ENCODE data around the gene HMCN1. TPM values are rescaled to one million over a fixed set of nuclear protein-coding genes. Genes with fewer than 3 reads are reported as not detected.

The HMCN1 gene
- total RNA-seq, 1 experiment from 2014 or later, result 0.12 TPM

DNA sequence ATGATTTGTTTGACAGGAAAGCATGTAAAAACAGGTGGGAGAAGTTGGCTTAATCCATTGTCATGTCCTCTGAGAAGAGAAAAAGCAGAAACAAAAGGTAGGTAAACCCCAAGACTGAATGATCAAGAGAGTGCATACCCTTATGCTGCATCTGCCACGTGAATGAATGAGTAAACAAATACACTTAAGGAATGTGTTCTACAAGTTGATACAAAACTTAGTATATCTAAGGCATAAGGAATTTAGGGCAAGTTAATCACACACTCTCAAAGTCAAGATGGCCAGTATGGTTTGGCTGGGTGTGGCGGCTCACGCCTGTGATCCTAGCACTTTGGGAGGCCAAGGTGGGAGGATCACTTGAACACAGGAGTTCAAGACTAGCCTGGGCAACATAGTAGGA lies 34.2 kb downstream of the HMCN1 start:
- ChIA-PET CTCF (no interaction called here), POLR2A (no interaction called here)
- no peak for DNase-seq (ENCODE audit: unreplicated experiment)
- Mint-ChIP-seq H3K27ac (ENCODE audit: low read depth, unreplicated experiment) (no peak overlapping the region), H3K4me3 (ENCODE audit: unreplicated experiment) (no peak overlapping the region), H3K27me3 (ENCODE audit: insufficient read depth, unreplicated experiment) (no peaks in the 10 kb centered on the region), H3K4me1 (ENCODE audit: insufficient read depth, unreplicated experiment) (no peaks in the 10 kb centered on the region), H3K9me3 (ENCODE audit: unreplicated experiment) (no peaks in the 10 kb centered on the region), H3K36me3 (ENCODE audit: insufficient read depth, unreplicated experiment) (no peaks in the 10 kb centered on the region)
- no peak for TF ChIP-seq CTCF (IDR thresholded peaks at IDR 0.05; ENCODE audit: unreplicated experiment)
- intact Hi-C loops (cut with micrococcal nuclease), result no loop called here
- no TSS peak for BruUV-seq (replicated peaks)

DNA sequence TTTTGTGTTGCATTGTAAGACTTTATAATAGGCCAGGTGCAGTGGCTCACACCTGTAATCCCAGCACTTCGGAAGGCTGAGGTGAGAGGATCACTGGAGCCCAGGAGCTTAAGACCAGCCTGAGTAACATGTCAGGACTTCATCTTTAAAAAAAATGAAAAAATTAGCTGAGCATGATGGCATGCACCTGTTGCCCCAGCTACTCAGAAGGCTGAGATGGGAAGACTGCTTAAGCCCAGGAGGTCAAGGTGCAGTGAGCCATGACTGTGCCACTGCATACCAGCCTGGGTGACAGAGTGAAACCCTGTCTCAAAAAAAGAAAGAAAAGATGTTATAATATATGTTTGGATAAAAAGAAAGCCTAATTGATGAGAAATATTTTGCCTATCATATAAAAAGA lies 34.9 kb downstream of the HMCN1 start:
- no TSS peak for BruUV-seq (replicated peaks)
- Mint-ChIP-seq H3K9me3 (ENCODE audit: unreplicated experiment) (no peaks in the 10 kb centered on the region), H3K4me1 (ENCODE audit: insufficient read depth, unreplicated experiment) (no peaks in the 10 kb centered on the region), H3K27me3 (ENCODE audit: insufficient read depth, unreplicated experiment) (peaks cover 7% of the 10 kb centered on the region), H3K36me3 (ENCODE audit: insufficient read depth, unreplicated experiment) (no peaks in the 10 kb centered on the region), H3K27ac (ENCODE audit: low read depth, unreplicated experiment) (no peak overlapping the region), H3K4me3 (ENCODE audit: unreplicated experiment) (no peak overlapping the region)
- intact Hi-C loops (cut with micrococcal nuclease), result no loop called here
- no peak for TF ChIP-seq CTCF (IDR thresholded peaks at IDR 0.05; ENCODE audit: unreplicated experiment)
- ChIA-PET POLR2A (interaction anchor here (1.6 kb wide), 1 partner anchor 43 kb away, joined by 3 read pairs; no protein-coding TSS in a partner anchor), CTCF (interaction anchor here (0.6 to 0.7 kb wide), 2 partner anchors 12 to 15 kb away, joined by 3 read pairs; no protein-coding TSS in a partner anchor)
- DNase-seq (ENCODE audit: unreplicated experiment), result no peak

GRCh38 chr1:185774394-185774793 lies 40.2 kb downstream of the HMCN1 start:
- POLR2A ChIA-PET, result no interaction called here
- H3K36me3 Mint-ChIP-seq (ENCODE audit: insufficient read depth, unreplicated experiment), result no peaks in the 10 kb centered on the region
- H3K4me1 Mint-ChIP-seq (ENCODE audit: insufficient read depth, unreplicated experiment), result no peaks in the 10 kb centered on the region

DNA sequence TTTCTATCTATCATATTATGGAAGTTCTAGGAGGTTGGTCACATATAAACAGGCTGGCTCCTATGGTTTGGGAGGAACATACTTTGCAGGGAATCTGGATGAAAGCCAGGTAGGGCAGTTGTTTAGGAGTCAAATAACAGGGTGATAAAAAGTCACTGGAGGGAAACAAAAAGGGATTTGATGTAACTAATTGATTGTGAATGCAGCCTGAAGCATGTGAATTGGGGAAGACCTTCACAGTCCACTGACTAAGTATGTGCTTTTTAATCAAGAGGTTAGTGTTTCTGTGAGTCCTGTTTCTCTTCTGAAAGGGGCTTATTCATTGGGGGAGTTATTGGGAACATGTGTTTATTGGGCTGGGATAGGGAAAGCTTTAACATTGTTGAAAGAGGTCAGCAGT lies 41.3 kb downstream of the HMCN1 start:
- Mint-ChIP-seq H3K27me3 (ENCODE audit: insufficient read depth, unreplicated experiment) (peaks cover 27% of the 10 kb centered on the region), H3K4me3 (ENCODE audit: unreplicated experiment) (no peak overlapping the region), H3K4me1 (ENCODE audit: insufficient read depth, unreplicated experiment) (no peaks in the 10 kb centered on the region), H3K27ac (ENCODE audit: low read depth, unreplicated experiment) (no peak overlapping the region), H3K36me3 (ENCODE audit: insufficient read depth, unreplicated experiment) (no peaks in the 10 kb centered on the region), H3K9me3 (ENCODE audit: unreplicated experiment) (no peaks in the 10 kb centered on the region)
- no TSS peak for BruUV-seq (replicated peaks)
- peak; percentile 40 for DNase-seq (ENCODE audit: unreplicated experiment)
- intact Hi-C loops (cut with micrococcal nuclease), result no loop called here
- ChIA-PET CTCF (interaction anchor here (1.3 kb wide), 1 partner anchor 16 kb away, joined by 3 read pairs; no protein-coding TSS in a partner anchor), POLR2A (no interaction called here)
- TF ChIP-seq CTCF (IDR thresholded peaks at IDR 0.05; ENCODE audit: unreplicated experiment), result no peak

More at GRCh38 chr1:185774394-185774793, 40.2 kb downstream of the HMCN1 start:
- no peak for TF ChIP-seq CTCF (IDR thresholded peaks at IDR 0.05; ENCODE audit: unreplicated experiment)
- no peak overlapping the region for H3K27ac Mint-ChIP-seq (ENCODE audit: low read depth, unreplicated experiment)
- H3K9me3 Mint-ChIP-seq (ENCODE audit: unreplicated experiment), result no peaks in the 10 kb centered on the region
- CTCF ChIA-PET, result interaction anchor here (0.6 to 1.1 kb wide), 5 partner anchors 9 to 954 kb away, joined by 3 to 6 read pairs (median 3); no protein-coding TSS in a partner anchor
- BruUV-seq (replicated peaks), result no TSS peak
- H3K27me3 Mint-ChIP-seq (ENCODE audit: insufficient read depth, unreplicated experiment), result peaks cover 27% of the 10 kb centered on the region
- H3K4me3 Mint-ChIP-seq (ENCODE audit: unreplicated experiment), result no peak overlapping the region
- intact Hi-C loops (cut with micrococcal nuclease), result no loop called here
- no peak for DNase-seq (ENCODE audit: unreplicated experiment)
